GM19452 (cell line): ENCODE results near the gene KCNMB4.

Source experiments
- ATAC-seq: cut with Tn5 transposase; IDR thresholded peaks from one replicate; pipeline ENCODE4 v1.9.1; 2021; ENCODE audit not compliant: unreplicated experiment

Gene KCNMB4, protein sequence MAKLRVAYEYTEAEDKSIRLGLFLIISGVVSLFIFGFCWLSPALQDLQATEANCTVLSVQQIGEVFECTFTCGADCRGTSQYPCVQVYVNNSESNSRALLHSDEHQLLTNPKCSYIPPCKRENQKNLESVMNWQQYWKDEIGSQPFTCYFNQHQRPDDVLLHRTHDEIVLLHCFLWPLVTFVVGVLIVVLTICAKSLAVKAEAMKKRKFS

GRCh38 chr12:70365648-70366518, at the start of gene KCNMB4:
TSS of gene KCNMB4 (plus strand) at chr12:70366290. CDS start at chr12:70366735, 445 bp downstream.
- peak; percentile 77 for ATAC-seq

- peak; percentile 97 for ATAC-seq
These were observed 48.3 kb upstream of the KCNMB4 start for GRCh38 chr12:70317781-70318180.

- ATAC-seq, result no peak
These were observed 46.5 kb upstream of the KCNMB4 start for GRCh38 chr12:70319605-70320004.

DNA sequence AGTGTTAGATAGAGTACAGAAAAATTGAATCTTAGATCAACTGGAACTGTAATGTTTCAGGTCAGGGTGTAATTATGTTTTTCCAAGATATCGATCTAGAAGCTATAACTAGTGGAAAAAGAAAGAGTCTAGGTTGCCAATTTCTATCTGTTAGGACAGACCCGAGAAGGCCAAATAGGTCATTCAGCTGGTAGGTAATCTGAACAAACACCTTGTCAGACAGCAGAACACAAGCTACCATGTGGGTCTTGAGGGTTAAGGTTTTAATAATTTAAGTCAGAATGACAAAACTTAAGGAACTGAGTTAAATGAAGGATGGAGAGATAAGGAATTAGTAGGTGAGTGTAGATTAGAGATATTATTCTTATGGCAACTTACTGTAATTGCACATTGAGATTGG, 44.9 kb upstream of the KCNMB4 start:
- no peak for ATAC-seq

DNA sequence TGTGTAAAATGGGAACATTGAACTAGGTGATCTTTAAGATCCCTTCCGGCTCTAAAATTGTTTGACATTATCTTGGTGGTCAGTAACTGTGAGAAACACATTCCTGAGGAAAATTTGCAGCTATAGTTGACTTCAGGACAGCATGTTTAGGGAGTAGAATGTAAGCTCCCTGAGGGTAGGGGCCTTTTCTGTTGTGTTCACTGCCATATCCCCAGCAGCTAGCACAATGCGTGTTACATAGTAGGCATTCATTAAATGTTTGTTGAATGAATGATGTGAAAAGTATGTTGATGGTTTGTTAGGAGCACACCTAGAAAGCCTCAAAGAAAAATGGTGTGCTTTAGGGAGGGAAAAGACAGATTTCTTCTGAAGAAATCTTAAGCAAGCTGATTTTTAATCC, 38.5 kb upstream of the KCNMB4 start:
- no peak for ATAC-seq

DNA sequence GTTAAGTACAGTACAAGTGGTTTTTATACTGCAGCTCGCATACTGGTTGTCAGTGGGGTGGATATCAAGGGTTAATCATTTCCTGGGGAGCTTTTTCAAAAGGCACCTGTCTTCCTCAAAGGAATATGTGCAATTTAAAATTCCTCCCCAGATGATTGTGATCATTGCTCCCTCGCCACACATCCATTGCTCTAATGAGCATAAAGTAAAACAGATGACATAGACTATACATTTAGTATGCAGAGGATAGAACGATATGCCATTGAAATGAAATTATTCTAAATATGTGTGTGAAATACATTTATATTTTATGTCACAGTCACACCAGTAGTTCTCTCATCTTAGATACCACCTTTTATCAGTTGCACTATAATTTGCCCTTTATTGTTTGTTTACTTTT, 36.4 kb upstream of the KCNMB4 start:
- ATAC-seq, result no peak

DNA sequence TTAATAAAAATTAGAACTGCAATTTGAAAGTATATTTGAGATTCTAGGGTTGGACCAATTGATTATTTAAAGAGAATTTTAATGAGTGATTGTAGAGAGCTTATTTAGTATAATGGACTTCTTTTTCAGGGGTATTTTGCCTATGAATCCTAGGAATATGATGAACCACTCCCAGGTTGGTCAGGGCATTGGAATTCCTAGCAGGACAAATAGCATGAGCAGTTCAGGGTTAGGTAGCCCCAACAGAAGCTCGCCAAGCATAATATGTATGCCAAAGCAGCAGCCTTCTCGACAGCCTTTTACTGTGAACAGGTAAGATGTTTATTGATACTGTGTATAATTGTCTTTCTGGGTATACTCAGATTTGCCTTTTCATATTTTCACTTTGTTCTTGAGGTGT, 35.9 kb upstream of the KCNMB4 start:
- no peak for ATAC-seq

GRCh38 chr12:70332236-70332635, 33.9 kb upstream of the KCNMB4 start:
- ATAC-seq, result no peak

DNA sequence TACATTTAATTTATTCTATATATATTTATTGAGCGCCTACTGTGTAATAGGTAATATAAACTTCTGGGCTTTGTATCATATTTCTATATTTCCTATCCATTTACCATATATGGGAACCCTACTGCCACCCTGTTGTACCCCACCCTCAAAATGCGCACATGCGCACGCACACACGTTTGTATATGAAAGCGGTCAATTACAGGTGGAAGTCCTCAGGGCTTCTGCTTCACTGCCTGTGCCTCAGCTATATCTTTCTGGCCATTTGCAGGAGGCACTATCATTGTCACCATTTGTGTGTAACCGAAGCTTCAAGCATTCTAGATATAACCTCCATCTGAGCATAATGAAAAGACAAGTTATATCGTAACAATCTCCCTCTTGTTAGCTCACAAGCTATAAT, 31.3 kb upstream of the KCNMB4 start:
- ATAC-seq, result no peak

DNA sequence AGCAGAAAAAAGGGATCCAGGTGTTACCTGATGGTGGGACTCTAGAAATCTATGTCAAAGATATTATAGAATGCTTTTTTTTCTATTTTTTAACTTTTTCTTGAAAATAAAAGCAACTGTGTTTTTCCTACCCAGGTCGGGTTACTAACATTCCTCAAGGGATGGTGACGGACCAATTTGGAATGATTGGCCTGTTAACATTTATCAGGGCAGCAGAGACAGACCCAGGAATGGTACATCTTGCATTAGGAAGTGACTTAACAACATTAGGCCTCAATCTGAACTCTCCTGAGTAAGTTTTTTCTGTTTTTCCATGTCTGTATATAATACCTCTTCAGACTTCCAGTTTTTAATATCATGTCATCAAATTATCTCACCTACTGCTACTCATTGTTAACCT, 27.6 kb upstream of the KCNMB4 start:
- ATAC-seq, result no peak

- no peak for ATAC-seq
These were observed 15.0 kb upstream of the KCNMB4 start for GRCh38 chr12:70351076-70351475.

GRCh38 chr12:70353780-70354660, 12.1 kb upstream of the KCNMB4 start:
- no peak for ATAC-seq

DNA sequence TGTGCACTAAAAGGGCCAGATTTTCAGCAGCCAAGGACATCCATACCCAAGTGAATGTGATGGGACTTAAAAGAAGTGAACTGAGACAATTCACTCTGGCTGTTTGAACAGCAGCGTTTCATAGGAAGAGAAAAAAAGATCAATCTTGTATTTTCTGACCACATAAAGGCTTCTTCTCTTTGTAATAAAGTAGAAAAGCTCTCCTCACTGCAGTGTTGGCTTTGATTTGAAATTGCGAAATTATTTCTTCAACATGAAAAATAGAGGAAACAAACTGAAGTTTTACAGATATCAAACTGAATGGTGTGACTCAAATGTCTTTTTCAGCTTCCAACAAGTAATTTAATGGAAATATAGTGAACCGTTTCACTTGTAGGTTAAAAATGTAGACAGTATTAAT, 11.3 kb upstream of the KCNMB4 start:
- ATAC-seq, result no peak

- no peak for ATAC-seq
These were observed 10.1 kb upstream of the KCNMB4 start for GRCh38 chr12:70355972-70356371.

GRCh38 chr12:70359458-70360197, 6.5 kb upstream of the KCNMB4 start:
- ATAC-seq, result no peak

GRCh38 chr12:70360218-70360617, 5.9 kb upstream of the KCNMB4 start:
- no peak for ATAC-seq

DNA sequence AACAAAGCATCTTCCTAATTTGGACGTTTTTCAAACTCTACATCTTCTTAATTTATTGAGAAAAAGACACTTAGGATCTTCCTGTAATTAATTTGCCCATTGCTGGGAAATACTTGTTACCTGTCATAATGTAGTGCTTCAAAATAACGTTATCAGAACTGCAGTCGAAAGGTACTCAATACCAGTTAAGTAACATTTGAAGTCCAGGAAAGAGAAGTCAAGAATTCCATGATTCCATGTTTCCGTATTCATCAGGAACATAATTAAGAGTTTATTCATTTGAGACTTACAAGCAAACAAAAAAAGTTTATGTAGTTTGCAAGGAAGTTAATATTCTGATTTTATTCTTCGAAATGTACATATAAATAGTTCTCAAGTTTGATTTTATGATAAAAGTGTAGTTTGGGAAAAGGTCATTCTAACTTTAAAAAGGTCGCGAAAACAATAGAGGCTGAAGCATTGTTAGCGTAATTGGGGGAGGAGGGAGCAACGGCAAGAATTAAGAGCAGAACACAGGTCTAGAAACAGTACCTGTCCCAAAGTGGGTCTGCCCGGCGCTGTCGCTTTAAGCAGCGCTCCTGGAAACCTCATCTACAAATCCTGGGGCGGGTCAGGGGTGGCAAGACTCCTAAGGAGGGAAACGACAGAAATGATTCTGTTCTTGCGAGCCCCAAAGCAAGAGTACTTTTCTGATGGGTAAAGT, 1.2 kb upstream of the KCNMB4 start:
- ATAC-seq, result no peak

- peak; percentile 0 for ATAC-seq
These were observed 767 bp upstream of the KCNMB4 start for GRCh38 chr12:70365398-70365647.

DNA sequence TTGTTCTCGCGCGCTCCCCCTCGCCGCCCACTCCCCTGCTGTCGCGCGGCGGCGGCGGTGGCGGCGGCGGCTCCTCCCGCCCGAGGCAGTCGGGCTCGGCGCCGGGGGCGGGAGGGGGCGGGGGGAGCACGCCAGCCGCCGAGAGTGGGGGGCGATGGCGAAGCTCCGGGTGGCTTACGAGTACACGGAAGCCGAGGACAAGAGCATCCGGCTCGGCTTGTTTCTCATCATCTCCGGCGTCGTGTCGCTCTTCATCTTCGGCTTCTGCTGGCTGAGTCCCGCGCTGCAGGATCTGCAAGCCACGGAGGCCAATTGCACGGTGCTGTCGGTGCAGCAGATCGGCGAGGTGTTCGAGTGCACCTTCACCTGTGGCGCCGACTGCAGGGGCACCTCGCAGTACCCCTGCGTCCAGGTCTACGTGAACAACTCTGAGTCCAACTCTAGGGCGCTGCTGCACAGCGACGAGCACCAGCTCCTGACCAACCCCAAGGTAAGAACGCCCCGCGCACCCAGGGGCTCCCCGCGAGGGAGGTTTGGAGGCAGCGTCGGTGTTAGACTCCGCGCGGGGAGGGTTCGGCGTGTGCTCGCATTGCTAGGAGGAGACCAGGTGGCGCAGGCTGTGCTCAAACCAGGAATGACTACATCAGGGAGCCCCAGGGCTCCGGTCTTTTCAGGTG, 629 bp downstream of the KCNMB4 start:
- peak; percentile 34 for ATAC-seq
